ENCODE results near the gene UBAP2L.
"Not testable (repeated sequence)": the region's sequence is repeated elsewhere in the genome, so short reads cannot be mapped to it uniquely, and the experiment has no call there.

Gene UBAP2L

GRCh38 chr1:154198756-154199562 lies 21.8 kb upstream of the UBAP2L start:
- in situ Hi-C loops (cut with MboI; ENCODE audit: low sequenced_read_pairs) = no loop called here

GRCh38 chr1:154199563-154199879 lies 21.2 kb upstream of the UBAP2L start:
- in situ Hi-C loops (cut with MboI; ENCODE audit: low sequenced_read_pairs) = no loop called here

- in situ Hi-C loops (cut with MboI; ENCODE audit: low sequenced_read_pairs) = not testable (repeated sequence)
These were observed 15.0 kb upstream of the UBAP2L start for GRCh38 chr1:154205778-154206177.

- in situ Hi-C loops (cut with MboI; ENCODE audit: low sequenced_read_pairs) = no loop called here
These were observed 14.6 kb upstream of the UBAP2L start, which contains the start of gene CFAP141 for GRCh38 chr1:154206196-154206595. TSS of gene CFAP141 (minus strand) at chr1:154206333. CDS start at chr1:154206307, 26 bp downstream.

- in situ Hi-C loops (cut with MboI; ENCODE audit: low sequenced_read_pairs) = no loop called here
These were observed 13.5 kb upstream of the UBAP2L start for GRCh38 chr1:154207262-154207661.

- in situ Hi-C loops (cut with MboI; ENCODE audit: low sequenced_read_pairs) = no loop called here
These were observed 11.9 kb upstream of the UBAP2L start for GRCh38 chr1:154208677-154209388.

GRCh38 chr1:154212083-154212482 lies 8.7 kb upstream of the UBAP2L start:
- in situ Hi-C loops (cut with MboI; ENCODE audit: low sequenced_read_pairs) = no loop called here

- in situ Hi-C loops (cut with MboI; ENCODE audit: low sequenced_read_pairs) = no loop called here
These were observed 7.5 kb upstream of the UBAP2L start for GRCh38 chr1:154213274-154213673.

GRCh38 chr1:154218545-154218944 lies 2.2 kb upstream of the UBAP2L start:
- in situ Hi-C loops (cut with MboI; ENCODE audit: low sequenced_read_pairs) = no loop called here

- in situ Hi-C loops (cut with MboI; ENCODE audit: low sequenced_read_pairs) = no loop called here
These were observed 1.2 kb upstream of the UBAP2L start for GRCh38 chr1:154219541-154219940.

GRCh38 chr1:154220970-154221277 lies 169 bp downstream of the UBAP2L start:
- in situ Hi-C loops (cut with MboI; ENCODE audit: low sequenced_read_pairs) = no loop called here

- in situ Hi-C loops (cut with MboI; ENCODE audit: low sequenced_read_pairs) = no loop called here
These were observed 685 bp downstream of the UBAP2L start for GRCh38 chr1:154221278-154222001.

GRCh38 chr1:154222518-154222917 lies 1.8 kb downstream of the UBAP2L start:
- in situ Hi-C loops (cut with MboI; ENCODE audit: low sequenced_read_pairs) = no loop called here

GRCh38 chr1:154222918-154223317 lies 2.2 kb downstream of the UBAP2L start:
- in situ Hi-C loops (cut with MboI; ENCODE audit: low sequenced_read_pairs) = no loop called here

- in situ Hi-C loops (cut with MboI; ENCODE audit: low sequenced_read_pairs) = no loop called here
These were observed 2.9 kb downstream of the UBAP2L start for GRCh38 chr1:154223621-154224020.

- in situ Hi-C loops (cut with MboI; ENCODE audit: low sequenced_read_pairs) = no loop called here
These were observed 4.6 kb downstream of the UBAP2L start for GRCh38 chr1:154225370-154225769.

GRCh38 chr1:154231112-154231511 lies 10.4 kb downstream of the UBAP2L start:
- in situ Hi-C loops (cut with MboI; ENCODE audit: low sequenced_read_pairs) = not testable (repeated sequence)

- in situ Hi-C loops (cut with MboI; ENCODE audit: low sequenced_read_pairs) = not testable (repeated sequence)
These were observed 12.4 kb downstream of the UBAP2L start for GRCh38 chr1:154233127-154233526.

- in situ Hi-C loops (cut with MboI; ENCODE audit: low sequenced_read_pairs) = no loop called here
These were observed 16.1 kb downstream of the UBAP2L start for GRCh38 chr1:154236855-154237254.

GRCh38 chr1:154237435-154237834 lies 16.7 kb downstream of the UBAP2L start:
- in situ Hi-C loops (cut with MboI; ENCODE audit: low sequenced_read_pairs) = no loop called here

- in situ Hi-C loops (cut with MboI; ENCODE audit: low sequenced_read_pairs) = no loop called here
These were observed 17.2 kb downstream of the UBAP2L start for GRCh38 chr1:154237880-154238506.
